HG03432 (cell line): Measurements from ENCODE around the gene EIF2B1.
A peak's percentile ranks its signal among the peaks of the same experiment; 100 is the strongest.
"Not testable (repeated sequence)": the region's sequence is repeated elsewhere in the genome, so short reads cannot be mapped to it uniquely, and the experiment has no call there.

Experiments
- ATAC-seq: cut with Tn5 transposase; IDR thresholded peaks from one replicate; pipeline ENCODE4 v1.9.1; 2021; ENCODE audit warnings: mild to moderate bottlenecking, moderate library complexity; ENCODE audit not compliant: unreplicated experiment

Gene EIF2B1

GRCh38 chr12:123621101-123621500 lies 12.4 kb downstream of the EIF2B1 start:
- no peak for ATAC-seq

- no peak for ATAC-seq
These were observed 15.9 kb downstream of the EIF2B1 start for GRCh38 chr12:123617580-123617979.

- ATAC-seq, result no peak
These were observed 16.3 kb downstream of the EIF2B1 start for GRCh38 chr12:123617144-123617543.

- no peak for ATAC-seq
These were observed 19.0 kb downstream of the EIF2B1 start for GRCh38 chr12:123614531-123614930.

GRCh38 chr12:123614110-123614509 lies 19.4 kb downstream of the EIF2B1 start:
- no peak for ATAC-seq

GRCh38 chr12:123608182-123608581 lies 25.3 kb downstream of the EIF2B1 start:
- ATAC-seq, result no peak

- ATAC-seq, result no peak
These were observed 25.7 kb downstream of the EIF2B1 start for GRCh38 chr12:123607756-123608155.

- not testable (repeated sequence) for ATAC-seq
These were observed 30.0 kb downstream of the EIF2B1 start for GRCh38 chr12:123603495-123603894.

- ATAC-seq, result no peak
These were observed 30.8 kb downstream of the EIF2B1 start for GRCh38 chr12:123602651-123603195.

- ATAC-seq, result peak; percentile 93
These were observed 31.6 kb downstream of the EIF2B1 start, which contains the start of gene DDX55 for GRCh38 chr12:123601602-123602489. Gene DDX55 (plus strand): TSS chr12:123602099. CDS start chr12:123602149, 50 bp downstream.

- ATAC-seq, result no peak
These were observed 33.8 kb downstream of the EIF2B1 start for GRCh38 chr12:123599721-123600120.

GRCh38 chr12:123599310-123599709 lies 34.2 kb downstream of the EIF2B1 start:
- no peak for ATAC-seq

GRCh38 chr12:123598522-123598921 lies 35.0 kb downstream of the EIF2B1 start:
- ATAC-seq, result no peak

GRCh38 chr12:123597100-123597499 lies 36.4 kb downstream of the EIF2B1 start:
- no peak for ATAC-seq

- ATAC-seq, result no peak
These were observed 37.8 kb downstream of the EIF2B1 start for GRCh38 chr12:123595729-123596128.

GRCh38 chr12:123591702-123592481 lies 41.6 kb downstream of the EIF2B1 start:
- ATAC-seq, result no peak

GRCh38 chr12:123580772-123581171 lies 52.7 kb downstream of the EIF2B1 start:
- ATAC-seq, result no peak

- ATAC-seq, result not testable (repeated sequence)
These were observed 54.7 kb downstream of the EIF2B1 start for GRCh38 chr12:123578829-123579228.

GRCh38 chr12:123578243-123578642 lies 55.2 kb downstream of the EIF2B1 start:
- ATAC-seq, result no peak

- no peak for ATAC-seq
These were observed 56.9 kb downstream of the EIF2B1 start for GRCh38 chr12:123576611-123577010.

GRCh38 chr12:123573870-123574269 lies 59.6 kb downstream of the EIF2B1 start:
- no peak for ATAC-seq
